Ectodermal cell (in vitro differentiated cells): ENCODE measurements around the gene TBX15.

ENCODE experiments used
- H3K27ac ChIP-seq: 2 replicates; pipeline ENCODE4 v1.7.0; 2013; ENCODE audit warnings: mild to moderate bottlenecking, low read depth, low read length; ENCODE audit not compliant: insufficient read depth, poor library complexity, severe bottlenecking
- H3K27me3 ChIP-seq: 2 replicates; pipeline ENCODE4 v1.7.0; 2013; ENCODE audit warnings: mild to moderate bottlenecking, low read length; ENCODE audit not compliant: insufficient read depth, control insufficient read depth, poor library complexity, severe bottlenecking
- H3K36me3 ChIP-seq: one replicate; pipeline ENCODE4 v1.7.0; 2013; ENCODE audit warnings: low read length; ENCODE audit not compliant: control insufficient read depth, insufficient read depth
- H3K4me1 ChIP-seq: one replicate; pipeline ENCODE4 v1.7.0; 2013; ENCODE audit warnings: low read length; ENCODE audit not compliant: control insufficient read depth, insufficient read depth
- H3K4me3 ChIP-seq: 2 replicates; pipeline ENCODE4 v1.7.0; 2013; ENCODE audit warnings: low read depth, low read length, control low read depth; ENCODE audit not compliant: insufficient read depth
- H3K9me3 ChIP-seq: 2 replicates; pipeline ENCODE4 v1.7.0; 2013; ENCODE audit warnings: mild to moderate bottlenecking, low read length, moderate library complexity; ENCODE audit not compliant: control insufficient read depth
- WGBS, 2 experiments: methylation state at CpG; one replicate each; pipeline ENCODE4 v1.1.7; 2013; ENCODE audit warnings: missing lambda C conversion rate in 2 of 2; 5-methylcytosine and 5-hydroxymethylcytosine counted together

Gene TBX15

GRCh38 chr1:118974661-118975060, 13.5 kb downstream of the TBX15 start:
- Histone ChIP-seq H3K36me3 (no peaks in the 10 kb centered on the region), H3K27ac (no peak overlapping the region), H3K27me3 (peaks cover 20% of the 10 kb centered on the region), H3K4me3 (no peak overlapping the region), H3K9me3 (no peaks in the 10 kb centered on the region), H3K4me1 (peaks cover 13% of the 10 kb centered on the region)
- WGBS, 2 experiments: 71 to 88% methylated on average over 2 to 4 of the region's 4 CpGs

GRCh38 chr1:118973531-118974137, 14.5 kb downstream of the TBX15 start:
- Histone ChIP-seq H3K9me3 (no peaks in the 10 kb centered on the region), H3K27me3 (peaks cover 10% of the 10 kb centered on the region), H3K4me1 (peaks cover 13% of the 10 kb centered on the region), H3K36me3 (no peaks in the 10 kb centered on the region), H3K27ac (no peak overlapping the region), H3K4me3 (no peak overlapping the region)
- WGBS, 2 experiments: 76 to 81% methylated on average over 5 of the region's 5 CpGs

- peaks cover 4% of the 10 kb centered on the region for H3K27me3 ChIP-seq
- H3K27ac ChIP-seq: no peak overlapping the region
- no peak overlapping the region for H3K4me3 ChIP-seq
- no peaks in the 10 kb centered on the region for H3K9me3 ChIP-seq
- no peaks in the 10 kb centered on the region for H3K36me3 ChIP-seq
- H3K4me1 ChIP-seq: peaks cover 13% of the 10 kb centered on the region
- 92 to 100% methylated on average over 1 of the region's 1 CpG for WGBS, 2 experiments
These were observed 15.1 kb downstream of the TBX15 start for GRCh38 chr1:118973032-118973431.

- peaks cover 13% of the 10 kb centered on the region for H3K4me1 ChIP-seq
- no peak overlapping the region for H3K4me3 ChIP-seq
- no peaks in the 10 kb centered on the region for H3K9me3 ChIP-seq
- H3K27me3 ChIP-seq: no peaks in the 10 kb centered on the region
- WGBS, 2 experiments: 94 to 97% methylated on average over 2 of the region's 2 CpGs
- no peak overlapping the region for H3K27ac ChIP-seq
- H3K36me3 ChIP-seq: no peaks in the 10 kb centered on the region
These were observed 17.7 kb downstream of the TBX15 start for GRCh38 chr1:118970451-118970850.

GRCh38 chr1:118963456-118964430, 24.4 kb downstream of the TBX15 start:
- no peak overlapping the region for H3K4me3 ChIP-seq
- peaks cover 6% of the 10 kb centered on the region for H3K4me1 ChIP-seq
- H3K27me3 ChIP-seq: no peaks in the 10 kb centered on the region
- no peak overlapping the region for H3K27ac ChIP-seq
- no peaks in the 10 kb centered on the region for H3K36me3 ChIP-seq
- H3K9me3 ChIP-seq: no peaks in the 10 kb centered on the region
- 98% methylated on average over 3 of the region's 3 CpGs for WGBS, 2 experiments

- Histone ChIP-seq H3K4me3 (no peak overlapping the region), H3K27ac (no peak overlapping the region), H3K36me3 (no peaks in the 10 kb centered on the region), H3K27me3 (no peaks in the 10 kb centered on the region), H3K9me3 (no peaks in the 10 kb centered on the region), H3K4me1 (peaks cover 6% of the 10 kb centered on the region)
- 100% methylated on average over 1 to 2 of the region's 2 CpGs for WGBS, 2 experiments
These were observed 25.0 kb downstream of the TBX15 start for GRCh38 chr1:118963138-118963455.

GRCh38 chr1:118961156-118961555, 27.0 kb downstream of the TBX15 start:
- 88 to 91% methylated on average over 2 of the region's 2 CpGs for WGBS, 2 experiments
- Histone ChIP-seq H3K27me3 (no peaks in the 10 kb centered on the region), H3K4me1 (peaks cover 6% of the 10 kb centered on the region), H3K27ac (no peak overlapping the region), H3K36me3 (no peaks in the 10 kb centered on the region), H3K9me3 (no peaks in the 10 kb centered on the region), H3K4me3 (no peak overlapping the region)

GRCh38 chr1:118960567-118961136, 27.5 kb downstream of the TBX15 start:
- peaks cover 6% of the 10 kb centered on the region for H3K4me1 ChIP-seq
- H3K36me3 ChIP-seq: no peaks in the 10 kb centered on the region
- H3K27ac ChIP-seq: no peak overlapping the region
- no peaks in the 10 kb centered on the region for H3K9me3 ChIP-seq
- WGBS, 2 experiments: 72 to 73% methylated on average over 7 of the region's 7 CpGs
- no peak overlapping the region for H3K4me3 ChIP-seq
- H3K27me3 ChIP-seq: no peaks in the 10 kb centered on the region

GRCh38 chr1:118960026-118960561, 28.0 kb downstream of the TBX15 start:
- Histone ChIP-seq H3K27ac (no peak overlapping the region), H3K4me3 (no peak overlapping the region), H3K4me1 (peaks cover 6% of the 10 kb centered on the region), H3K9me3 (no peaks in the 10 kb centered on the region), H3K36me3 (no peaks in the 10 kb centered on the region), H3K27me3 (no peaks in the 10 kb centered on the region)
- WGBS, 2 experiments: 41 to 48% methylated on average over 7 of the region's 7 CpGs
